Gastroesophageal sphincter (tissue), 3 donors: ENCODE results near the gene CSTF2.

ENCODE experiments used
- POLR2AphosphoS5 ChIP-seq: sonication (generic); formaldehyde crosslinking; IDR thresholded peaks from one replicate; pipeline ENCODE4 v1.6.1; 2017; ENCODE audit warnings: antibody characterized with exemption
- TF ChIP-seq, protein P1 (sequence below), 4 experiments: fragments of 200-600 bp in 2 of 4; fragments of 450-650 bp in 2 of 4; sonication (generic) in 1 of 4; IDR thresholded peaks; one replicate each; pipeline ENCODE4 v1.5.1; 2017 to 2019; ENCODE audit warnings: antibody characterized with exemption in 4 of 4, mild to moderate bottlenecking in 2 of 4, moderate library complexity in 2 of 4

DNA sequence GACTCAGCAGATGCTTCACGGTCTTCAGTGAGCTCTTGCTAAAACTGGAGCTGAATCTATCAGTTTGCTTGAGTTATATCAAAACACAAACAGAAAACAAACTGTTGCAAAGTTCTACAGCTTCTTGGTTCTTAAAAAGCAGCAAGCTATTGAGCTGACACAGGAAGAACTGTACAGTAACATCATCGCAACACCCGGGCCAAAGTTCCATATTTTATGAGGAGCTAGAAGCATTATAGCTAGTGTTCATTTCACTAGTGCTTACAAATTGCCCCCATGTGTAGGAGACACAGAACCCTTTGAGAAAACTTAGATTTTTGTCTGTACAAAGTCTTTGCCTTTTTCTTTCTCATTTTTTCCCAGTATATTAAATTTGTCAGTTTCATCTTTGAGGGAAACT is 17.3 kb upstream of the CSTF2 start:
- TF ChIP-seq, protein P1, sequence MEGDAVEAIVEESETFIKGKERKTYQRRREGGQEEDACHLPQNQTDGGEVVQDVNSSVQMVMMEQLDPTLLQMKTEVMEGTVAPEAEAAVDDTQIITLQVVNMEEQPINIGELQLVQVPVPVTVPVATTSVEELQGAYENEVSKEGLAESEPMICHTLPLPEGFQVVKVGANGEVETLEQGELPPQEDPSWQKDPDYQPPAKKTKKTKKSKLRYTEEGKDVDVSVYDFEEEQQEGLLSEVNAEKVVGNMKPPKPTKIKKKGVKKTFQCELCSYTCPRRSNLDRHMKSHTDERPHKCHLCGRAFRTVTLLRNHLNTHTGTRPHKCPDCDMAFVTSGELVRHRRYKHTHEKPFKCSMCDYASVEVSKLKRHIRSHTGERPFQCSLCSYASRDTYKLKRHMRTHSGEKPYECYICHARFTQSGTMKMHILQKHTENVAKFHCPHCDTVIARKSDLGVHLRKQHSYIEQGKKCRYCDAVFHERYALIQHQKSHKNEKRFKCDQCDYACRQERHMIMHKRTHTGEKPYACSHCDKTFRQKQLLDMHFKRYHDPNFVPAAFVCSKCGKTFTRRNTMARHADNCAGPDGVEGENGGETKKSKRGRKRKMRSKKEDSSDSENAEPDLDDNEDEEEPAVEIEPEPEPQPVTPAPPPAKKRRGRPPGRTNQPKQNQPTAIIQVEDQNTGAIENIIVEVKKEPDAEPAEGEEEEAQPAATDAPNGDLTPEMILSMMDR (IDR thresholded peaks at IDR 0.05): no peak
- TF ChIP-seq POLR2AphosphoS5: no peak
